CD4-positive, alpha-beta T cell treated with Interferon alpha-2 for 1 hour (primary cell): ENCODE results near the gene TAS2R46.
"Not testable (repeated sequence)": the region's sequence is repeated elsewhere in the genome, so short reads cannot be mapped to it uniquely, and the experiment has no call there.

Experiments
- DNase-seq, 2 donors: peaks; one replicate each; pipeline ENCODE4 v3.0.0-alpha.2; 2020 to 2022

Gene TAS2R46, protein sequence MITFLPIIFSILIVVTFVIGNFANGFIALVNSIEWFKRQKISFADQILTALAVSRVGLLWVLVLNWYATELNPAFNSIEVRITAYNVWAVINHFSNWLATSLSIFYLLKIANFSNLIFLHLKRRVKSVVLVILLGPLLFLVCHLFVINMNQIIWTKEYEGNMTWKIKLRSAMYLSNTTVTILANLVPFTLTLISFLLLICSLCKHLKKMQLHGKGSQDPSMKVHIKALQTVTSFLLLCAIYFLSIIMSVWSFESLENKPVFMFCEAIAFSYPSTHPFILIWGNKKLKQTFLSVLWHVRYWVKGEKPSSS

DNA sequence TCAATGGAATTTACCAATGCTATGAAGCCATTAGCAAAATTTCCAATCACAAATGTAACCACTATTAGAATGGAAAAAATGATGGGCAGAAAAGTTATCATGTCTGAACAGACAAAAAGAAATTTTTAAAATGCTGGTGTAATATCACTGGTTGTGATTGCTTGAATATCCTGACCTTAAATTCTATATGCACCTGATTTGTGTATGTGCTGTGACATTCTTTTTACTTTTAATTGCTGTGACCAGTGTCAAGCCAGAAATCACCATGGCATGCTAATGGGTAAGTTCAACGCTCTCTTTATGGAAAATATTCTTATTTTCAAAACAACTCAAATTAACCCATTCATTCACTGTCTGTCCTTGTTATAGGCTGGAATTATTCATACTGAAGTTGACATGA, at the start of gene TAS2R46:
Gene TAS2R46, minus strand, starts transcription at position 101 of the 400 bp plus-strand sequence. Its CDS starts 0 bp downstream, at position 101.
- not testable (repeated sequence) for DNase-seq

DNA sequence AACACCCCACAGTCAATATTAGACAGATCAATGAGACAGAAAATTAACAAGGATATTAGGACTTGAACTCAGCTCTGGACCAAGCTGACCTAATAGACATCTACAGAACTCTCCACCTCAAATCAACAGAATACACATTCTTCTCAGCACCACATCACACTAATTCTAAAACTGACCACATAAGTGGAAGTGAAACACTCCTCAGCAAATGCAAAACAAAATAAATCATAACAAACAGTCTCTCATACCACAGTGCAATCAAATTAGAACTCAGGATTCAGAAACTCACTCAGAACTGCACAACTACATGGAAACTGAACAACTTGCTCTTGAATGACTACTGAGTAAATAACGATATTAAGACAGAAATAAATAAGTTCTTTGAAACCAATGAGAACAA, 49.1 kb upstream of the TAS2R46 start:
- not testable (repeated sequence) for DNase-seq

DNA sequence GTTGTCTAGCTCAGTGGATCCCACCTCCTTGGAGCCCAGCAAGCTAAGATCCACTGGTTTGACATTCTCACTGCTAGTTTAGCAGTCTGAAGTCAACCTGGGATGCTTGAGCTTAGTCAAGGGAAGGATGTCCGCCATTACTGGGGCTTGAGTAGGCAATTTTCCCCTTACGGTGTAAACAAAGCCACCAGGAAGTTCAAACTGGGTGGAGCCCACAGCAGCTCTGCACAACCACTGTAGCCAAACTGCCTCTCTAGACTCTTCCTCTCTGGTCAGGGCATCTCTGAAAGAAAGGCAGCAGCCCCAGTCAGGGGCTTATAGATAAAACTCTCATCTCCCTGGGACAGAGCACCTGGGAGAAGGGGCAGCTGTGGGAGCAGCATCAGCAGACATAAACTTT, 46.8 kb upstream of the TAS2R46 start:
- peak in 1 of 2 donors; percentile 2 for DNase-seq

DNA sequence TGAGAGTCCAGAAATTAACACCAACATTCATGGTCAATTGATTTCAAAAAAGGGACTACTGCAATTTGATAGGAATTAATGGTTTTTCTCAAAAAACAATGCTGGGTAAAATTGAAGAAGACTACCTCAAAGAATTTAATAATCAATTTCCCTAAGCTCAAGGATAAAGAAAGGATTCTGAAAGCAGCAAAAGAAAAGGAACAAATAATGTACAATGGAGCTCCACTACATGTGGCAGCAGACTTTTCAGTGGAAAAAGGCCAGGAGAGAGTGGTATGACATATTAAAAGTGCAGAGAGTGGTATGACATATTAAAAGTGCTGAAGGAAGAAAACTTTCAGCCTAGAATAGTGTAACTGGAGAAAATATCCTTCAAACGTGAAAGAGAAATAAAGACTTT, 45.6 kb upstream of the TAS2R46 start:
- no peak for DNase-seq

DNA sequence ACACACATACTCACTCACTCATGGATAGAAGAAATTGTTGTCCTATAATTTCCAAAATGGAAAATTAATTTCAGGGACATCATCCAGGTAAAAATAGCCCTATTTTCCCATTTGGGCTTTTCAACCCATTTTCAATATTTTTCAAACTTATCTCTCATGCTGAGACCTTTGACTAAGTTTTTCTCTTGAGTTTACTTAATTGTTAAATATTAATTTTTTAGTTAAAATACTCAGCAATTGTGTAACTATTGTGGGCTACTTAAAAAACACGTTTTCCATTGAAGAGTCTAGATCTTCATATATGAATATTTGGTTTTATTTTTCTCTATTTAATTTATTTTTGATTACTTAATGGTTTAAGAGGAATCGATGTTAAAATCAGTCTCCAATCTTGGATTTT, 44.2 kb upstream of the TAS2R46 start:
- no peak for DNase-seq

DNA sequence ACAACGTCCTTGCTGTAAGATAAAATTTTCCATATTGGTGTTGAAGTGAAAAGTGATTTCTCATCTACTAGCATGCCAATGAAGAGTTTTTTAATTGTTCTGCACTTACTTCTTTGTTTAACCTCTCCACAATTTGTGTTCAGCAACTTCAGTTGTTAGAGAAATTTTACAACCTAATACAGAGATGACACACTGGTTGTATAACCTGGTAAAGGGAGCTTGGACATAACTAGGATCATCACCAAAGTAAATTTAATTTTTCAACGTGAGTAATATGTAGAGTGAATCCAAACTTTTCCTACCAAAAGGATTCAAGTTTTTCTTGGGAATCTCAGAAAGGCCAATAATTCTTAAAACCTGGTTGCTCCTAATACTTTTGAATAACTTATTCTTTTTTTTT, 43.5 kb upstream of the TAS2R46 start:
- no peak for DNase-seq

DNA sequence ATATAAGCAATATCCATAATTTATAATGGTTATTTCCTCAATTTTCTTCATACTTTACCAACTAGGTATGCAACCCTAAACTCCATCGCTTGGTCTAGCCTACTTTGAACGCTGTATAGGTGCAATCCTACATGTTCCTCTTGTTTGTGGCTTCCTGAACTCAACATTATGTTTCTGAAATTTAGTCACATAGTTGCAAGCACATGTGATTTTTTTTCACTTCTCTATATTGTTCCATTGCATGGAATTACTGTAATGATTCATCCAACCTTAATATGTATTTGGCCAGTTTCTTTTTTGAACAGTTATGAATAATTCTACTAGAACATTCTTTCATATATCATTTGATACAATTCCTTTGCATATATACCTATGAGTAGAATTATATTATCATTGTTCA, 32.8 kb upstream of the TAS2R46 start:
- not testable (repeated sequence) for DNase-seq

DNA sequence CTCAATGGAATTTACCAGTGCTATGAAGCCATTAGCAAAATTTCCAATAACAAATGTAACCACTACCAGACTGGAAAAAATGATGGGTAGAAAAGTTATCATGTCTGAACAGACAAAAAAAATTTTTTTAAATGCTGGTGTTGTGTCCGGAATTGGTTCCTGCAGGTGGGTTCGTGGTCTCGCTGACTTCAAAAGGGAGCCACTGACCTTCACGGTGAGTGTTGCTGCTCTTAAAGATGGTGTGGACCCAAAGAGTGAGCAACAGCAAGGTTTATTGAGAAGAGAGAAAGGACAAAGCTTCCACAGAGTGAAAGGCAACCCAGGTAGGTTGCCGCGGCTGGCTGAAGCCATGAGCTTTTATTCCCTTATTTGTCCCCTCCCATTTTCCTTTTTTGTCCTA, 30.0 kb upstream of the TAS2R46 start, which contains the start of gene TAS2R43:
Gene TAS2R43, minus strand, starts transcription at position 186 of the 400 bp plus-strand sequence. Its CDS starts 84 bp downstream, at position 102.
- no peak for DNase-seq

DNA sequence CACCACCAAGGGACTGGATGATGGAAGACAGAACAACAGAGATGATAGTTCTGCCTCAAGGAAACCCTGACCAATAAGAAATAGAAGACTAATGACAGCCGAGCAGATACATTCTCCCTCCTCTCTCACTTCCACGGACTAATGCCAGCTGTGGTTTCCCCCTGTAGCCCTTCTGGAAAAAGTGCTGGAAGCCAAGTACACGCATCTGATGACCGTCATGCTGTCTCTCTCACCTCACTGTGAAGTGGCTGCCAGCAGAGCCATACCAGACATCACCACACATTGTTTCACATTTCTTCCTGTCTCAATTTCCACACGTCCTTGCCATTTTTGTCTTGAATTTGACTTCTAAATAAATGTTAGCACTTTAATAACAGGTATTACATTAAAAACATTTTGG, 27.2 kb upstream of the TAS2R46 start:
- DNase-seq: no peak

DNA sequence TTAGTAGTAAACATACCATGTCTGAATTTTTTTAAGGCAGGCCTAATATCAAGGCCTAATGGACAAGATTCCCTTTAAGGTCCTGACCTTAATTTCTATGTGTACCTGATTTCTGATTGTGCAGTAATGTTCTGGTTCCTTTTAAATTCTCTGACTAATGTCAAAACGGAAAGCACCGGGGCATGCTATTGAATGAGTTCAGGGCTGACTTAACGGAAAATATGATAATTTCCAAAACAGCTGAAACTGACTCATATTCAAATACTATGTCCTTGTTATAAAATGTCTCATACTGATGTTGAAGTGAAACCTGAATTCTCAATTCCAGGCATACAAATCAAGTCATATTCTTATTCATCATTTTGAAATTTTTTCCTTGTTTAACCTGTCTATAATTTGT, 23.3 kb upstream of the TAS2R46 start:
- no peak for DNase-seq

DNA sequence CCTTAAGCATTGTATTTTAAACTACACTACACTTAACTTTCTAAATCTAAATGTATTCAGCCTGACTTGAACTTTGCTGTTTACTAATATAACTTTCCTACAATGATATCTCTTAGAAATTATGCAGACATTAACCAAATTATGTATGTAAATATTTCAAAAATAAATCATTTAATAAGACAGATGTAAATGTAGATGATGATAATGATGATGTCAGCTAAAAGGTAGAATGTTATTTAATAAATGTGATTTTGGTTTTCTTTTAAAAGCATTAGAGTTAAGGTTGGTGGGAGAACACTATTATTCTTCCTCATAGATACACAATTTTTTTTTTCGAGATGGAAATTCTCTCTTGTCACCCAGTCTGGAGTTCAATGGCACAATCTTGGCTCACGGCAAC, 19.9 kb upstream of the TAS2R46 start:
- DNase-seq: no peak

DNA sequence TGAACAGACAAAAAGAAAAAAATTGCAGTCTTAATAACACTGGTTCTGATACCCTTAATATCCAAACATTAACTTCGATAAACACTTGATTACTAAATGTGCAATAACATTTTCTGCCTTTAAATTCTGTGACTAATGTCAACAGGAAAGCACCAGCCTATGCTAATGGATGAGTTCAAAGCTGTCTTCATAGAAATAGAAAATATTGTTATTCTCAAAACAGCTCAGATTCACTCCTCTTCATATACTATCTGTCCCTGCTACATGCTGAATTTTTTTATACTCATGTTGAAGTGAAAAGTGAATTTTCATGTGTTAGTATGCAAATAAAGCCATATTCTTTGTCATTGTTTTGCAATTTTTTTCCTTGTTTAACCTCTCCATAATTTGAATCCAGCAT, 16.2 kb upstream of the TAS2R46 start:
- DNase-seq: no peak

DNA sequence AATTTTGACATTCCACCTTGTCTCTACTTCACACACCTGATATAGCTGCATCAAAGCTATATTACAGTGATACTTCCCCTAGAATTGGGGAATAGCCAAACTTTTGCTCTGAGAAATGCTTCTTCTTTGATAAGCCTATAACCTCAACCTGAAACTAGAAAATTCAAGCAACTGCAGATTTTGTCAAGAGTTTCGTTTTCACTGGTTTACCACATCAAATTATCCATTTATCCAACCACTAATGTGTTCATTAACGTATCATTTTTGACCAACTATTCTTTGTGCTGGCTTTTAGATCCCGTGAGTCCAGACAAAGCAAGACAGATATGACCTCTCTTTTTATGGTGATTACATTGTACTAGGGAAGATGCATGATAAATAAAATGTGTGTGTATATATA, 13.5 kb upstream of the TAS2R46 start:
- no peak for DNase-seq

DNA sequence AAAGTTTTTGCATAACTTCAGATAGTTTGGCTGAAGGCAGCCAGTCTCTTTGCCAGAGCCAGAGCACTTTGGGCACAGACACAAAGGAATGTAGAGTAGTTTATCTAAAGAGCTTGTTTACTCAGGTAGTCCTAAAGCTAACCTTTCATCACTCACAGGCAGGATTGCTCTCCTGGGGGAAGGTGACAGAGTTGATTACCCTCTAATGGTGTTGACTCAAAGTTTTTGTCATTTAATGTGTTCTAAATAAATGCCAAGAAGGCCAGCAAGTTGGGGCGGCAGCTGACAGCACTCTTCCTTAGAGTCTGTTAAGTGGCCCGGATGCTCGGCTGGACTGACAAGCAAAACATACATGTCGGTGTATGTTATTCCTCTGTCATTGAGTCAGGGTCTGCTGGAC, 9.3 kb upstream of the TAS2R46 start:
- no peak for DNase-seq

DNA sequence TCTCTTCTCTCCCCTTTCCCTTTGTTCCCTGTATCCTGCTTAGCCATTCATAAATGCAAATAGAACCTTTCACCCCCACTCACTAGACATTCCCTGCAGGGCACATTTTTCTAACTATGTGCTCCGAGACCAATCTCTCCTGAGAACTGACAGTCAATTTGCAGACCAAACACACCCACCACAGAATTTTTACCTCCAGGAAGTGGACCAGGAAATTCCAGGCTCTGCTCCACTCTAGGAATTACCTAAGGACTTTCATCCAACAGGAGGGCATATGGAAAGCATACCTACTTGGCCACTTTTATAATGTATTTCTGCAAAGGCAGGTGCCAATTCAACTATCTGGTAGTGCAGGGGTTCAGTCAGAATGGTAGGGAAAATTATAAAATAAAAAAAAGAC, 8.9 kb upstream of the TAS2R46 start:
- no peak for DNase-seq

DNA sequence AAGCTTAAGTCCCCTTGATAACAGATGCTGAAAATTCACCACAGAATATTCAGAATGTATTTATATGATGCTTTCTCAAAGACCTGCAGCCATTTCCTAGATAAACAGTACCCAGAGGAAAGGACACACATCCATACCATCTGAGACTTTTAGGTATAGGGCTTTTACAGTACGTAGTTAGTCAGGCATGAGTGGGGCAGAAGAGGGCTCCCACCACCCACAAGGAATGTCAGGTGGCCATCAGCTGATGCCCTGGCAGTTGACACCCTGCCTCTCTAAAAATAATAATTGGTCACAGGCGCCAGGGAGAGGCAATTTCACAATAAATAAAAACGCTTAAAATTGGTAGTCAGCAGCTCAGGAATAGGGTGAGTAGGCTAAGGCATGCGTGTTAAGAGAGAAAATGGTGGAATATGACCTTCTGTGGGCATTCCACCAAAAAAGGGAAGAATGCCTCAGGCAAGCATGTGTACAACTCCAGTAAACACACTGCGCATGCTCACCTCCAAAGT, 7.8 kb upstream of the TAS2R46 start:
- no peak for DNase-seq

DNA sequence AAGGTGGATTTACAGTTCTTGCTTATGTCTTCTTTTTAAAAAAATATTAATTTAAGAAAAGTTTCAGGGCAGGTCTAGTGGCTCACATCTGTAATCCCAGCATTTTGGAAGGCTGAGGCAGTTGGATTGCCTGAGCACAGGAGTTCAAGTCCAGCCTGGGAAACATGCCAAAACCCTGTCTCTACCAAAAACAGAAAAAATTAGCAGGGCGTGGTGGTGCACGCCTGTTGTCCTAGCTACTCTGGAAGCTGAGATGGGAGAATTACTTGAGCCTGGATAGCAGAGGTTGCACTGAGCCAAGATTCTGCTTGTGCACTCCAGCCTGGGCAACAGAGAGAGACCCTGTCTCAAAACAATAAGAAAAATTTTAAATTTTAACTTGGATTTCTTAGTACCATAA, 5.4 kb upstream of the TAS2R46 start:
- DNase-seq: no peak

DNA sequence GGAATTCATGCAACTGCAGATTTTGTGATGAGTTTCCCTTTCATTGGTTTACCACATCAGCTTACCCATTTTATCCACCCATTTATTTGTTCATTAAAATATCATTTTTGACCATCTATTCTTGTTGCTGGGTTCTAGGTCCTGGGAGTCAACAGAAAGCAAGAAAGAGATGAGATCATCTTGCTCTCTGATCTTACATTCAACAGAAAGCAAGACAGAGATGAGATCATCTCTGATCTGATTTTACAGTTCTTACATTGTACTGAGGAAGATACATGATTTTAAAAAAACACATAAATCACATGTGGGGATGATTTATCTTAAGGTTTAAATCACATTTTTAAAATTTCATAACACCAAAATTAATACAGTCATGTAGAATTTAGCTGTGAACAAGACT, 2.3 kb downstream of the TAS2R46 start:
- DNase-seq: no peak

DNA sequence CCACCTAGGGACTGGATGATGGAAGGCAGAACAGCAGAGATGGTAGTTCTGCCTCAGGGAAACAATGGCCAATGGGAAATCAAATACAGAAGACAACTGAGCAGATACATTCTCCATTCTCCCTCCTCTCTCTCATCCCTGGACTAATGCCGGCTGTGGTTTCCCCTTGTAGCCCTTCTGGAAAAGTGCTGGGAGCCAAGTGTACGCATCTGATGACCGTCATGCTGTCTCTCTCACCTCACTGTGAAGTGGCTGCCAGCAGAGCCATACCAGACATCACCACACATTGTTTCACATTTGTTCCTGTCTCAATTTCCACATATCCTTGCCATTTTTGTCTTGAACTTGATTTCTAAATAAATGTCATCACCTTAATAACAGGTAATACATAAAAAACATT, 3.1 kb downstream of the TAS2R46 start:
- no peak for DNase-seq

DNA sequence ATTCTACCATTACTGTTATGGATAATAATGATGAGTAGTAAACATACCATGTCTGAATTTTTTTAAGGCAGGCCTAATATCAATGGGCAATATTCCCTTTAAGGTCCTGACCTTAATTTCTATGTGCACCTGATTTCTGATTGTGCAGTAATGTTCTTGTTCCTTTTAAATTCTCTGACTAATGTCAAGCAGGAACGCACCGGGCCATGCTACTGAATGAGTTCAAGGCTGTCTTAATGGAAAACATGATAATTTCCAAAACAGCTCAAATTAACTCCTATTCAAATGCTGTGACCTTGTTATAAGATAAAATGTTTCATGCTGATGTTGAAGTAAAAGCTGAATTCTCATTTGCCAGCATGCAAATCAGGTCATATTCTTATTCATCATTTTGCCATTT, 6.8 kb downstream of the TAS2R46 start:
- no peak for DNase-seq

DNA sequence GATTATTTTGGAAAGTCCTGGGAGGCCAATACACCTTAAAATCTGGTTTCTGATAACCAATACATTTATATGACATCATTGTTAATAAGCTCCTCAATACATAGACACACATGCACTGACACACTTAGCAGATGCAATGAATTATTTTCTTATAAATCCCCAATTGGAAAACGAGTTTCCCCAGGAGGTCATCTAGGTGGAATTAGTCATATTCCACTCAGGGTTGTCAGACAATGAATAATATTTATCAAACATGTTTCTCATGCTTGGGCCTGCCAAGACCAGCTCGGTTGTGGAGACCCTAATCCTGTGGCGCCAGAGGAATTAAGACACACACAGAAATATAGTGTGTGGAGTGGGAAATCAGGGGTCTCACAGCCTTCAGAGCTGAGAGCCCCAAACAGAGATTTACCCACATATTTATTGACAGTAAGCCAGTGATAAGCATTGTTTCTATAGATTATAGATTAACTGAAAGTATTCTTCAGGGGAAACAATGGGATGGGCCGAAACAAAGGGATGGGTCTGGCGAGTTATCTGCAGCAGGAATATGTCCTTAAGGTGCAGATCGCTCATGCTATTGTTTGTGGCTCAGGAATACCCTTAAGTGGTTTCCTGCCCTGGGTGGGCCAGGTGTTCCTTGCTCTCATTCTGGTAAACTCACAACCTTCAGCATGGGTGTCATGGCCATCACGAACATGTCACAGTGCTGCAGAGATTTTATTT, 12.1 kb downstream of the TAS2R46 start:
- not testable (repeated sequence) for DNase-seq

DNA sequence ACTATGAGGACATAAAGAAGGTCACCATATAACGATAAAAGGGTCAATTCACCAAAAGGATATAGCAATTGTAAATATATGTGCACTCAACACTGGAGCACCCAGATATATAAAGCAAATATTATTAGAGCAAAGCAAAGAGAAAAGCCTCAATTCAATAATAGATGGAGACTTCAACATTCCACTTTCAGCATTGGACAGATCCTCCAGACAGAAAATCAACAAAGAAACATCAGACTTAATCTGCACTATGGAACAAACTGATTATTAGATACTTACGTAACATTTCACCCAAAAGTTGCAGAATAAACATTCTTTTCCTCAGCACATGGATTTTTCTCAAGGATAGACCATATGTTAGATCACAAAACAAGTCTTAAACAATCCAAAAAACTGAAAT, 20.7 kb downstream of the TAS2R46 start:
- not testable (repeated sequence) for DNase-seq

DNA sequence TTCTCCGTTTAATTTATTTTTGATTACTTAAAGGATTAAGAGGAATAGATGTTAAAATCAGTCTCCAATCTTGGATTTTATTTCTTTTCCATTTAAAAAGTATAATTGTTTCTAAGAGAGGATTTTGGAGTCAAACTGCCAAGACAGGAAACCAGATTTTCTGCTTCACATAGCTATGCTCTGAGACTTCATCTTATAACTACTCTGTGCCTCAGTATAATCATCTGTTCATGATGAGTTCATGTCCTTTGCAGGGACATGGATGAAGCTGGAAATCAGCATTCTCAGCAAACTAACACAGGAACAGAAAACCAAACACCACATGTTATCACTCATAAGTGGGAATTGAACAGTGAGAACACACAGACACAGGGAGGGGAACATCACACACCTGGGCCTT, 21.9 kb downstream of the TAS2R46 start:
- no peak for DNase-seq

DNA sequence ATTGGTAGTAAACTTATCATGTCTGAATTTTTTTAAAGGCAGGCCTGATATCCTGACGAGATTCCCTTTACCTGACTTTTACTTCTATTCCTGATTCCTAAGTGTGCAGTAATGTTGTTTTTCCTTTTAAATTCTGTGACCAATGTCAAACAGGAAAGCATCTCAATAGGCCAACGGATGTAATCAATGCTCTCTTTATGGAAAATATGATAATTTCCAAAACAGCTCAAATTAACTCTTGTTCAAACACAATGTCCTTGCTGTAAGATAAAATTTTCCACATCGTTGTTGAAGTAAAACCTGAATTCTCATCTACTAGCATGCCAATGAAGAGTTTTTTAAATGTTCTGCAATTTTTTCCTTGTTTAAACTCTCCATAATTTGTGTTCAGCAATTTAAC, 22.9 kb downstream of the TAS2R46 start:
- no peak for DNase-seq
